Testis (tissue), 2 donors: Measurements from ENCODE around the gene COL25A1.

Experiments
- POLR2A ChIP-seq: fragments of 450-650 bp; IDR thresholded peaks from one replicate; pipeline ENCODE4 v1.6.1; 2017; ENCODE audit warnings: antibody characterized with exemption, mild to moderate bottlenecking, moderate library complexity
- TF ChIP-seq, protein P1 (sequence below), 3 experiments: fragments of 450-650 bp in 2 of 3; fragments of 200-600 bp in 1 of 3; sonication (generic) in 1 of 3; IDR thresholded peaks; one replicate each; pipeline ENCODE4 v1.5.1; 2016 to 2019; ENCODE audit warnings: antibody characterized with exemption in 3 of 3, mild to moderate bottlenecking in 2 of 3, moderate library complexity in 1 of 3

DNA sequence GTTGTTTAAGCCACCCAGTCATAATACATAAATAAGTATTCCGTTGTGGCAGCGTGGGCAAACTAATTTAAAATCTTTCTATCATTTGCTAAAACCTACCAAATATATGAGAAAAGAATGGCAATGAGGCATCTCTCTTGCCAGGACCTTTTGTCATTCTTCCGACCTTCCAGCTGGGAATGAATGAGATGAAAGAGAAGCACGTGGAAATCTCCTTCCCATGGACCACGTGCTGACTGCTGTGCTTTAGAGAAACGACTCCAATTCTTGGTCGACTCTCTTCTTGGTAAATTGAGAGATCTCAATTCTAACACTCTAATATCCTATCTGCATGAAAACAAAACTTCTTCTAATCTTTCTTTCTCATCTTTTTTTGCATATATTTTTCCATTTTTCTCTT, 116.5 kb downstream of the COL25A1 start:
- TF ChIP-seq, protein P1, sequence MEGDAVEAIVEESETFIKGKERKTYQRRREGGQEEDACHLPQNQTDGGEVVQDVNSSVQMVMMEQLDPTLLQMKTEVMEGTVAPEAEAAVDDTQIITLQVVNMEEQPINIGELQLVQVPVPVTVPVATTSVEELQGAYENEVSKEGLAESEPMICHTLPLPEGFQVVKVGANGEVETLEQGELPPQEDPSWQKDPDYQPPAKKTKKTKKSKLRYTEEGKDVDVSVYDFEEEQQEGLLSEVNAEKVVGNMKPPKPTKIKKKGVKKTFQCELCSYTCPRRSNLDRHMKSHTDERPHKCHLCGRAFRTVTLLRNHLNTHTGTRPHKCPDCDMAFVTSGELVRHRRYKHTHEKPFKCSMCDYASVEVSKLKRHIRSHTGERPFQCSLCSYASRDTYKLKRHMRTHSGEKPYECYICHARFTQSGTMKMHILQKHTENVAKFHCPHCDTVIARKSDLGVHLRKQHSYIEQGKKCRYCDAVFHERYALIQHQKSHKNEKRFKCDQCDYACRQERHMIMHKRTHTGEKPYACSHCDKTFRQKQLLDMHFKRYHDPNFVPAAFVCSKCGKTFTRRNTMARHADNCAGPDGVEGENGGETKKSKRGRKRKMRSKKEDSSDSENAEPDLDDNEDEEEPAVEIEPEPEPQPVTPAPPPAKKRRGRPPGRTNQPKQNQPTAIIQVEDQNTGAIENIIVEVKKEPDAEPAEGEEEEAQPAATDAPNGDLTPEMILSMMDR (IDR thresholded peaks at IDR 0.05): no peak
- TF ChIP-seq POLR2A: no peak
